K562 (cell line): Measurements from ENCODE around the gene C5AR2. TPM values are rescaled to one million over a fixed set of nuclear protein-coding genes. Genes with fewer than 3 reads are reported as not detected.

Experiments
- ATAC-seq: fragments of 200-7000 bp; cut with Tn5 transposase; 3 replicates; pipeline ENCODE4 v1.9.1; 2020; ENCODE audit warnings: moderate library complexity
- BruUV-seq: library from RNA; stranded (reverse); fragments of 400-500 nt; replicated peaks from 2 replicates; lab custom pipeline; 2021; lab: Mats Ljungman, UMichigan
- CTCF ChIA-PET: fragments of 300-600 bp; formaldehyde crosslinking; extraction: SDS; loops from one replicate; lab custom pipeline; 2021; ENCODE audit warnings: low intra/inter-chr PET ratio; lab: Yijun Ruan, JAX
- POLR2A ChIA-PET: fragments of 300-600, 350-650 bp; sonication (Branson Sonifier 250); formaldehyde crosslinking; extraction: SDS; loops from one replicate; lab custom pipeline; 2021; ENCODE audit warnings: antibody characterized with exemption, inconsistent platforms; lab: Yijun Ruan, JAX
- DNase-seq, 4 experiments: peaks; one replicate each; pipeline versions ENCODE4 v3.0.0 to v3.0.0-alpha.2; 2011 to 2018; ENCODE audit warnings: low spot score in 3 of 4, mixed read lengths in 3 of 4; ENCODE audit errors: extremely low read depth in 1 of 4
- FAIRE-seq: peaks from 2 replicates; lab custom pipeline; 2011; peaks lifted over from hg19 to GRCh38; lab: Jason Lieb, UNC
- H2AFZ ChIP-seq: 2 replicates; pipeline ENCODE4 v1.6.0; 2011; ENCODE audit warnings: low read depth, low read length, control low read depth, inconsistent platforms
- H3K27ac ChIP-seq: fragments of 200-600 bp; 3 replicates; pipeline ENCODE4 v1.8.0; 2011; ENCODE audit warnings: low read depth, mild to moderate bottlenecking, control low read depth, inconsistent platforms, low read length, moderate library complexity, mixed read lengths; ENCODE audit errors: extremely low read depth
- H3K27me3 ChIP-seq, 2 experiments: fragments of 300-600 bp in 1 of 2; 2 replicates in 1 of 2; 3 replicates in 1 of 2; pipeline versions ENCODE4 v1.6.0 to v1.8.0; 2011; ENCODE audit warnings: inconsistent platforms in 2 of 2, low read length in 2 of 2, mild to moderate bottlenecking in 1 of 2, mixed read lengths in 1 of 2, moderate library complexity in 1 of 2; ENCODE audit not compliant: control insufficient read depth in 2 of 2, insufficient read depth in 2 of 2
- H3K36me3 ChIP-seq: fragments of 300-600 bp; 3 replicates; pipeline ENCODE4 v1.8.0; 2011; ENCODE audit warnings: mild to moderate bottlenecking, low read length, inconsistent platforms; ENCODE audit not compliant: control insufficient read depth, insufficient read depth
- H3K4me1 ChIP-seq, 2 experiments: fragments of 200-600 bp in 1 of 2; replicated peaks in 1 of 2; 2 replicates in 1 of 2; 3 replicates in 1 of 2; pipeline versions ENCODE4 v1.5.1 to v1.8.0; 2011; ENCODE audit warnings: inconsistent platforms in 2 of 2, low read length in 2 of 2, mild to moderate bottlenecking in 1 of 2, mixed read lengths in 1 of 2, moderate library complexity in 1 of 2; ENCODE audit not compliant: control insufficient read depth in 2 of 2, insufficient read depth in 2 of 2
- H3K4me2 ChIP-seq: 2 replicates; pipeline ENCODE4 v1.6.1; 2011; ENCODE audit warnings: low read length, control low read depth, inconsistent platforms, mixed read lengths; ENCODE audit not compliant: insufficient read depth
- H3K4me3 ChIP-seq: fragments of 200-600 bp; sonication (generic), shearing (Covaris generic); 2 replicates; pipeline ENCODE4 v1.5.1; 2016; ENCODE audit warnings: control low read depth, inconsistent platforms
- H3K79me2 ChIP-seq: fragments of 200-600 bp; 3 replicates; pipeline ENCODE4 v1.8.0; 2011; ENCODE audit warnings: low read length, inconsistent platforms; ENCODE audit not compliant: control insufficient read depth, insufficient read depth
- H3K9ac ChIP-seq, 2 experiments: 2 replicates each; pipeline versions ENCODE4 v1.6.0 to v1.6.1; 2011; ENCODE audit warnings: low read depth in 2 of 2, low read length in 2 of 2, control low read depth in 1 of 2, inconsistent platforms in 1 of 2, mild to moderate bottlenecking in 1 of 2, mixed read lengths in 1 of 2; ENCODE audit not compliant: insufficient read depth in 1 of 2
- H3K9me1 ChIP-seq: one replicate; pipeline ENCODE4 v1.6.0; 2011; ENCODE audit warnings: inconsistent platforms, mild to moderate bottlenecking, low read length, moderate library complexity; ENCODE audit not compliant: control insufficient read depth, insufficient read depth
- H3K9me3 ChIP-seq: replicated peaks from 2 replicates; pipeline ENCODE4 v1.5.1; 2011; ENCODE audit warnings: low read depth, low read length, inconsistent platforms; ENCODE audit not compliant: control insufficient read depth, insufficient read depth
- H4K20me1 ChIP-seq: replicated peaks from 2 replicates; pipeline ENCODE4 v1.6.1; 2011; ENCODE audit warnings: low read length, inconsistent platforms, mixed read lengths; ENCODE audit not compliant: control insufficient read depth, insufficient read depth
- ASH1L ChIP-seq: fragments of 450-650 bp; IDR thresholded peaks from 2 replicates; pipeline ENCODE4 v1.6.1; 2018; ENCODE audit warnings: borderline replicate concordance, mild to moderate bottlenecking, low read depth; ENCODE audit not compliant: partially characterized antibody
- RFX1 ChIP-seq: fragments of 450-650 bp; IDR thresholded peaks from 2 replicates; pipeline ENCODE4 v1.6.1; 2016; ENCODE audit warnings: mild to moderate bottlenecking, moderate library complexity
- U2AF2 ChIP-seq: fragments of 200-400 bp; formaldehyde crosslinking; optimal IDR thresholded peaks from 2 replicates; pipeline ENCODE3; 2017; ENCODE audit warnings: low read depth, mild to moderate bottlenecking, low read length
- WGBS: fragments of 100-300 bp; shearing (Covaris generic); methylation state at CpG from one replicate; pipeline ENCODE4 v1.1.6; 2016; ENCODE audit warnings: low coverage, mixed read lengths; ENCODE audit not compliant: insufficient coverage; ENCODE audit errors: missing lambda C conversion rate; 5-methylcytosine and 5-hydroxymethylcytosine counted together
- in situ Hi-C: fragments of 300-500 bp; cut with MboI; formaldehyde crosslinking; loops from 4 replicates; pipeline ENCODE4 v1.15.0; 2018; ENCODE audit warnings: inconsistent platforms, mixed read lengths
- intact Hi-C: fragments of 100-400 bp; cut with micrococcal nuclease; formaldehyde crosslinking; loops from 2 replicates; pipeline ENCODE4 v1.14.2; 2022
- polyA plus RNA-seq, 8 experiments: library from polyadenylated mRNA; depleted of rRNA in 4 of 8; stranded (reverse) in 5 of 8; unstranded in 3 of 8; fragments of >200 nt; fragmentation: Nextera tagmentation in 2 of 8; fragmentation: Illumina TruSeq in 1 of 8; extraction: Ambion mirVana in 2 of 8; extraction: Trizol in 1 of 8; gene quantifications; 2 replicates each; pipeline versions ENCODE4 v1.2.1 to v1.2.3, GENCODE V29; 2011 to 2014; ENCODE audit warnings: inconsistent platforms in 1 of 8, missing spikeins in 1 of 8
- total RNA-seq, 7 experiments: library from RNA; depleted of rRNA in 6 of 7; stranded (reverse); fragments of >200 nt in 6 of 7; fragmentation: Illumina TruSeq in 2 of 7; extraction: Trizol in 2 of 7; gene quantifications; 2 replicates each; pipeline versions ENCODE4 v1.2.1 to v1.2.3, GENCODE V29; 2011 to 2021; ENCODE audit warnings: low replicate concordance in 1 of 7
- TF ChIP-seq, protein P1 (sequence below): fragments of 450-650 bp; IDR thresholded peaks from 2 replicates; pipeline ENCODE4 v1.6.1; 2016; ENCODE audit warnings: mild to moderate bottlenecking, moderate library complexity

The C5AR2 gene
- total and polyA plus RNA-seq, 9 of the 15 experiments (the other 6 are each of a cell fraction or from before 2014, with no cell fraction given), result 0.01 to 1.1 (median 0.13) TPM

DNA sequence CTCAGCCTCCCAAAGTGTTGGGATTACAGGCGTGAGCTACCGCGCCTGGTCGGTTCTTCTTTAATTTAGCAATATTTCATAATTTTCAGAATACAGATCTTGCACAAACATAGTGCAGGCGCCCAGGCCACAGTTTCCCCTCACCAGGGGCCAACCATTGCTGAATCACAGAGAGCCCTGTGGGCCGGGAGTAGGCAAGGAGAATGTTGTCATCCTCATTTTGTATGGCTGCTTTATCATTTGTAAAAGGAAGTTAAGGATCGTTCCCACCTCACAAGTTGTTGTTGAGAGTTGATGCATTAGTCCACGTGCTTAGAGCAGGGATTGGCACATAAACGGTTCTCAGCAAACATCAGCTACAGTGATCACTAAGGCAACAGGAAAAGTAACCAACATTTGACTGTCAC is 57.2 kb downstream of the C5AR2 start:
- TF ChIP-seq U2AF2 (no peak), RFX1 (no peak; the same call in 1 of the 2 replicates), ASH1L (no peak)
- TF ChIP-seq, protein P1, sequence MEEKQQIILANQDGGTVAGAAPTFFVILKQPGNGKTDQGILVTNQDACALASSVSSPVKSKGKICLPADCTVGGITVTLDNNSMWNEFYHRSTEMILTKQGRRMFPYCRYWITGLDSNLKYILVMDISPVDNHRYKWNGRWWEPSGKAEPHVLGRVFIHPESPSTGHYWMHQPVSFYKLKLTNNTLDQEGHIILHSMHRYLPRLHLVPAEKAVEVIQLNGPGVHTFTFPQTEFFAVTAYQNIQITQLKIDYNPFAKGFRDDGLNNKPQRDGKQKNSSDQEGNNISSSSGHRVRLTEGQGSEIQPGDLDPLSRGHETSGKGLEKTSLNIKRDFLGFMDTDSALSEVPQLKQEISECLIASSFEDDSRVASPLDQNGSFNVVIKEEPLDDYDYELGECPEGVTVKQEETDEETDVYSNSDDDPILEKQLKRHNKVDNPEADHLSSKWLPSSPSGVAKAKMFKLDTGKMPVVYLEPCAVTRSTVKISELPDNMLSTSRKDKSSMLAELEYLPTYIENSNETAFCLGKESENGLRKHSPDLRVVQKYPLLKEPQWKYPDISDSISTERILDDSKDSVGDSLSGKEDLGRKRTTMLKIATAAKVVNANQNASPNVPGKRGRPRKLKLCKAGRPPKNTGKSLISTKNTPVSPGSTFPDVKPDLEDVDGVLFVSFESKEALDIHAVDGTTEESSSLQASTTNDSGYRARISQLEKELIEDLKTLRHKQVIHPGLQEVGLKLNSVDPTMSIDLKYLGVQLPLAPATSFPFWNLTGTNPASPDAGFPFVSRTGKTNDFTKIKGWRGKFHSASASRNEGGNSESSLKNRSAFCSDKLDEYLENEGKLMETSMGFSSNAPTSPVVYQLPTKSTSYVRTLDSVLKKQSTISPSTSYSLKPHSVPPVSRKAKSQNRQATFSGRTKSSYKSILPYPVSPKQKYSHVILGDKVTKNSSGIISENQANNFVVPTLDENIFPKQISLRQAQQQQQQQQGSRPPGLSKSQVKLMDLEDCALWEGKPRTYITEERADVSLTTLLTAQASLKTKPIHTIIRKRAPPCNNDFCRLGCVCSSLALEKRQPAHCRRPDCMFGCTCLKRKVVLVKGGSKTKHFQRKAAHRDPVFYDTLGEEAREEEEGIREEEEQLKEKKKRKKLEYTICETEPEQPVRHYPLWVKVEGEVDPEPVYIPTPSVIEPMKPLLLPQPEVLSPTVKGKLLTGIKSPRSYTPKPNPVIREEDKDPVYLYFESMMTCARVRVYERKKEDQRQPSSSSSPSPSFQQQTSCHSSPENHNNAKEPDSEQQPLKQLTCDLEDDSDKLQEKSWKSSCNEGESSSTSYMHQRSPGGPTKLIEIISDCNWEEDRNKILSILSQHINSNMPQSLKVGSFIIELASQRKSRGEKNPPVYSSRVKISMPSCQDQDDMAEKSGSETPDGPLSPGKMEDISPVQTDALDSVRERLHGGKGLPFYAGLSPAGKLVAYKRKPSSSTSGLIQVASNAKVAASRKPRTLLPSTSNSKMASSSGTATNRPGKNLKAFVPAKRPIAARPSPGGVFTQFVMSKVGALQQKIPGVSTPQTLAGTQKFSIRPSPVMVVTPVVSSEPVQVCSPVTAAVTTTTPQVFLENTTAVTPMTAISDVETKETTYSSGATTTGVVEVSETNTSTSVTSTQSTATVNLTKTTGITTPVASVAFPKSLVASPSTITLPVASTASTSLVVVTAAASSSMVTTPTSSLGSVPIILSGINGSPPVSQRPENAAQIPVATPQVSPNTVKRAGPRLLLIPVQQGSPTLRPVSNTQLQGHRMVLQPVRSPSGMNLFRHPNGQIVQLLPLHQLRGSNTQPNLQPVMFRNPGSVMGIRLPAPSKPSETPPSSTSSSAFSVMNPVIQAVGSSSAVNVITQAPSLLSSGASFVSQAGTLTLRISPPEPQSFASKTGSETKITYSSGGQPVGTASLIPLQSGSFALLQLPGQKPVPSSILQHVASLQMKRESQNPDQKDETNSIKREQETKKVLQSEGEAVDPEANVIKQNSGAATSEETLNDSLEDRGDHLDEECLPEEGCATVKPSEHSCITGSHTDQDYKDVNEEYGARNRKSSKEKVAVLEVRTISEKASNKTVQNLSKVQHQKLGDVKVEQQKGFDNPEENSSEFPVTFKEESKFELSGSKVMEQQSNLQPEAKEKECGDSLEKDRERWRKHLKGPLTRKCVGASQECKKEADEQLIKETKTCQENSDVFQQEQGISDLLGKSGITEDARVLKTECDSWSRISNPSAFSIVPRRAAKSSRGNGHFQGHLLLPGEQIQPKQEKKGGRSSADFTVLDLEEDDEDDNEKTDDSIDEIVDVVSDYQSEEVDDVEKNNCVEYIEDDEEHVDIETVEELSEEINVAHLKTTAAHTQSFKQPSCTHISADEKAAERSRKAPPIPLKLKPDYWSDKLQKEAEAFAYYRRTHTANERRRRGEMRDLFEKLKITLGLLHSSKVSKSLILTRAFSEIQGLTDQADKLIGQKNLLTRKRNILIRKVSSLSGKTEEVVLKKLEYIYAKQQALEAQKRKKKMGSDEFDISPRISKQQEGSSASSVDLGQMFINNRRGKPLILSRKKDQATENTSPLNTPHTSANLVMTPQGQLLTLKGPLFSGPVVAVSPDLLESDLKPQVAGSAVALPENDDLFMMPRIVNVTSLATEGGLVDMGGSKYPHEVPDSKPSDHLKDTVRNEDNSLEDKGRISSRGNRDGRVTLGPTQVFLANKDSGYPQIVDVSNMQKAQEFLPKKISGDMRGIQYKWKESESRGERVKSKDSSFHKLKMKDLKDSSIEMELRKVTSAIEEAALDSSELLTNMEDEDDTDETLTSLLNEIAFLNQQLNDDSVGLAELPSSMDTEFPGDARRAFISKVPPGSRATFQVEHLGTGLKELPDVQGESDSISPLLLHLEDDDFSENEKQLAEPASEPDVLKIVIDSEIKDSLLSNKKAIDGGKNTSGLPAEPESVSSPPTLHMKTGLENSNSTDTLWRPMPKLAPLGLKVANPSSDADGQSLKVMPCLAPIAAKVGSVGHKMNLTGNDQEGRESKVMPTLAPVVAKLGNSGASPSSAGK, result no peak
- ATAC-seq, result no peak
- Histone ChIP-seq H3K79me2 (no peaks in the 10 kb centered on the region), H3K4me3 (no peak overlapping the region), H3K27ac (no peak overlapping the region), H3K9me1 (no peaks in the 10 kb centered on the region), H3K9ac (no peak overlapping the region), H3K9me3 (no peaks in the 10 kb centered on the region), H3K4me1 (no peaks in the 10 kb centered on the region), H3K27me3 (peaks cover 6 to 20% of the 10 kb centered on the region in 2 experiments; a peak in 4 of 5 replicates), H3K36me3 (no peaks in the 10 kb centered on the region), H3K4me2 (no peak overlapping the region), H4K20me1 (no peaks in the 10 kb centered on the region), H2AFZ (no peak overlapping the region)
- ChIA-PET CTCF (no interaction called here), POLR2A (no interaction called here)
- intact Hi-C loops, result no loop called here
- BruUV-seq, result no TSS peak
- FAIRE-seq, result no peak
- no peak for DNase-seq
- WGBS, result 15% methylated on average over 9 of the region's 9 CpGs
- in situ Hi-C loops, result no loop called here
